MV-4-11 (cell line): Measurements from ENCODE around the gene ITGA11.

Experiments
- DNase-seq: peaks from one replicate; lab custom pipeline; 2025; lab: John Stamatoyannopoulos, UW

ITGA11 gene

GRCh38 chr15:68328964-68329363 lies 103.0 kb downstream of the ITGA11 start:
- no peak for DNase-seq

DNA sequence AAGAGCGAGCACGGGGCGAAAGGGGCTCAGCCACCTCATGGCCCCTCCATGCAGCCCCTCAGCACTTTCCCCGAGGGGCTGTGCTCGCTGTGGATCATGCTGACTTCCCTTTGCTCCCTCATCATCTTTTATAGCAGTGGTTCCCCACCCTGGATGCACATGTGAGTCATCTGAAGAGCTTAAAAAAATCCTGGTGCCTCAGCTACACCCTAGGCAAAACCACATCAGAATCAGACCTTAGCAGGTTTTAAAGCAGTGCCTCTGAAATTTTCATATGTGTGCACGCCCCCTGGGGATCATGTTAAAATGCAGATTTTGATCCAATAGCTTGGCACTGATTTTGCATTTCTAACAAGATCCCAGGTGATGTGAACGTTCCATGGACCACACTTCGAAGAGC lies 103.5 kb downstream of the ITGA11 start:
- no peak for DNase-seq

DNA sequence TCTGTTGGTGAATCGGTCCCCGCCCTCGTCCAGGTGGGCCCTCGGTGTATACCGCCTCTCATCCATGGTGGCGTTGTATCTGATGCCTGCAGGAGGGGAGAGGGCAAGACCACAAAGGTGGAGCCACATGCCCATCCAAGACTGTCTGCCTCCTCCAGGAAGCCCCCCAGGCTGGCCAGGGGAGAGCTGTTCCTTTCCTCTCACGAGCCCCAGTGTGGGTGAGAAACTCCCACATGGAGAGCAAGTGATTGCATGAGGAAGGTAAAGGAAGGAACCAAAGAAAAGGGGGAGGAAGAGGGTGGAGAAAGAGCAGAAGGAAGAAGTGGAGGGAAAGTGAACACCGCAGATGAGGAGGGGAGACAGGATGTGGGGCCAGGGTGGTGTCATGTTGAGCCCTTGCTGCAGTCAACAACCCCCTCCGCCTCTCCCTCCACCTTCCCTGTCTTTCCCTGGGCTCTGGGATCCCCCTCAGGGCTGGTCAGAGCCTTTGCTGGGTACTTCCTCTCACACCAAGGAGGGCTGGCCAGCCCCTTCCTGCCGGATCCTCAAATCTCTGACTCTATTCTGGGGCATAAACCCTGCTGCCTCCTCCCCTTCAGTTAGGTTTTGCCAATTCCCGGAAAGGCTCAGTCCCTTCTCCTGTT lies 105.1 kb downstream of the ITGA11 start:
- peak; percentile 53 for DNase-seq

DNA sequence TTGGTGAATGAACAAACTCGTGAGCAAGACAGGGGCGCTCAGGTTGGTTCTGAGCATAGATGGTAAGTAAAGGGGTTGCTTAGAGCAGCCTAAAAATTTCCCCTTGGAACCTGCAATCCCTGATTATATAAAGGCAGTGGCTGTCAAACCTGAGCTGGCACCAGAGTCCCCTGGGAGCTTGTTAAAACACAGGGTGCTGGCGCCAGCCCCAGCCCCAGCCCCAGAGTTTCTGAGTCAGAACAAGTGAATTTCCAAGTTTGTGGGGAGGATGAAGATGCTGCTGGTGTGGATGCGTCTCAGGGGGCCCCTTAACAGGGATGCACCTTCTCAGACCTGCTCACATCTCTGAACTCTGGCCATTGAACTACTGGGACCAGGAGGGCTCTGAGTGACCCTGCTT lies 106.2 kb downstream of the ITGA11 start:
- no peak for DNase-seq

DNA sequence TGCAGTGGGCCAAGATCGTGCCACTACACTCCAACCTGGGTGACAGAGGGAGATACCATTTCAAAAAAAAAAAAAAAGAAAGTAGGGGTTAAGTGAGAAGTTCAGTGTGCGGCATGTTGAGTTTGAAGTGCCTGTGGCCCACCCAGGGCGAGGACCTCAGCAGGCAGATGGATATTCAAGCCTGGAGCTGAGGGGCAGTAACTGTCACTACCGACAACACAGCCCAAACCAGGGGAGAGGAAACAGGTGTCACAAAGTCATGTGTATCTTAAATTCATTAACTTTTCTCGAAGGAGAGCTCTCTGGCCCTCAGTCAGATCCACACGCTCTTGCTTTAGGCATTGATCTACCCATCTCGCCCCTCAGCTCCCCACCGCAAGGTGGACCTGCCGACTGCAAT lies 109.2 kb downstream of the ITGA11 start:
- DNase-seq: no peak

DNA sequence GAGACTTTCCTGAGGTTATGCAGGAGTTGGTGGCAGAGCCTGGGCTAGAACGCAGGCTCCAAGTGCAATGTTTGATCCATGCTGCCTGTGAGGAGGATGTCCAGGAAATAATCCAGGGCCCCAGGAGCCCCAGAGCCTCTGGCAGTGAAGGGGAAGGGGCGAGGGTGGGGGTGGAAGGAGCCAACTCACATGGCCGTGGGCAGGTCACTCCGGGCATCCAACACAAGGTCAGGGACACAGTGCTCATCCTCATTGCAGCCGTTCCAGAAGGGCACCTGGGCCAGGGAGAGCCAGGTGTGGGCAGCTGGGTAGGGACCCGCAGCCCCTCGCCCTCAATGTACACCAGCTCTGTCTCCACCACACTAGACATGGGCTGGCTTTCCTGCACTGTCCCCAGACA lies 110.7 kb downstream of the ITGA11 start:
- DNase-seq: no peak

- DNase-seq: no peak
Observed at GRCh38 chr15:68319997-68320396, 112.0 kb downstream of the ITGA11 start.

- no peak for DNase-seq
Observed at GRCh38 chr15:68318931-68319909, 112.7 kb downstream of the ITGA11 start.

DNA sequence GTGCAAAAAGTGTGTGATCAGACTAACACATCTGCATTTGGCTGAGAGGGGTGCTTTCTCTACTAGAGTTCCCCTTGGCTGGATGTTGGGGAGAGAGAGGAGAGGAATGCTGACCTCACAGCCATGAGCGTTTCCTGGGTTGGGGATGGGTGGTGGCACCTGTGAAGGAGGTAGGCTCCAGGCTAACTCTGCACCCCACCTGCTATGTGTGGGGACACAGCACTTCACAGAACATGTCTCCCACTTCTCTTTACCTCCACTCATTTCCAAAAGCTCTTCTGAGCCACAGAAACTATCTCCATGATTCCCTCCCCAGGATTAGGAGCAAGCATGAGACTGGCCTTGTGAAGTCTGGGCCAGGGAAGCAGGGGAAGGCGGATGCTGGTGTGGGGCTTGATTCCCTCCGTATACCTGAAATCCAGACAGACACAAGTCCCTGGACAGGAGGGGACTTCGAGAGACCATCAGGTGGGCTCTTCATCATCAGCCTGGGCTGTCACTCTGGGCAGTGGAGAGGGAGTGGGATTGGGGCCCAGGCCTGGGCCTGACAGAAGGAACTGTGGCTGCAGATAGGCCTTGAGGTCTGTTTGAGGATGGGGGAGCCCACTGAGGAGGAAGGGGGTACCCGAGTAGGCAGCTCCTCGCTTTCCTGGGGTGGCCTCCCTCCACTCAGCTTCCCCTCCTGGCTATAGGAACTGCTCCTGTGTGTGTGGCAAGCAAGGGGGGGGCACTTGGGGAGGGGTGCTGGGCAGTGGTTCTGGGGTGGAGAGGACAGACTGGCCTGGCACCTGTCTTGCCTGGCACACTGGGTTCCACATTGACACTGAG lies 113.7 kb downstream of the ITGA11 start:
- no peak for DNase-seq

GRCh38 chr15:68317281-68318007 lies 114.5 kb downstream of the ITGA11 start:
- no peak for DNase-seq

DNA sequence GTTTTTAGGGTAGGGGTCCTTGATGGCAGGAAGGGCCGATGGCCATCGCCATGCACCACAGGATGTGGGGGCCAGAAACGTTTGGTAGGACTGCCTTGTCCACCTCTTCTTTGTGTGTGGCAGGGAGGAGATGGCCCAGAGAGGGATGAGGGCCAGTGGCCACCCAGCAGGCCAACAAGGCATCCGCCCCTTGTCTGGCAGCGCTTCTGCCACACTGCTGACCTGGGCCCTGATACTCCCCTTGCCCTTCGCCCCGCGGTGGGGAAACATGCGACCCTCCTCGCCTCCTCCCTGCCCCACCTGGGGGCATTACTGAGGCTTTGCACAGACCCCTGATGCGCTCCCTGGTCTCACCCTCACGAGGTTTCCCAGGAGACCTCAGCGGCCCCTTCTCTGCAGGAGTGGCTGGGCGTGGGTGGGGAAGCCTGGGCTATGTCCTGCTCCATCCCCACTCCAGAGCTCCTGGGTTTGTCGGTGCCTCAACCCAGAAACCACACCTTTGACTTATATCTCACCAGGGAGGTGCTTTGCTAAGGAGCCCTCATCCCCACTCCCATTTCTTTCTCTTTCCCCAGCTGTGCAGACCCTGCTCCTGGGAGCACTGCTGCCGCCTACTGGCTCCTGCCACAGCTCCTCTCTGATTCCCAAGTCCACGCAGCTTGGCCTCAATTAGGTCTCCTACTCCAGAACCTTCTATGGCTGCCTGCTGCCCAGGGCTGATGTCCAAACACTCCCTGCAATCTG lies 115.7 kb downstream of the ITGA11 start:
- DNase-seq: no peak

DNA sequence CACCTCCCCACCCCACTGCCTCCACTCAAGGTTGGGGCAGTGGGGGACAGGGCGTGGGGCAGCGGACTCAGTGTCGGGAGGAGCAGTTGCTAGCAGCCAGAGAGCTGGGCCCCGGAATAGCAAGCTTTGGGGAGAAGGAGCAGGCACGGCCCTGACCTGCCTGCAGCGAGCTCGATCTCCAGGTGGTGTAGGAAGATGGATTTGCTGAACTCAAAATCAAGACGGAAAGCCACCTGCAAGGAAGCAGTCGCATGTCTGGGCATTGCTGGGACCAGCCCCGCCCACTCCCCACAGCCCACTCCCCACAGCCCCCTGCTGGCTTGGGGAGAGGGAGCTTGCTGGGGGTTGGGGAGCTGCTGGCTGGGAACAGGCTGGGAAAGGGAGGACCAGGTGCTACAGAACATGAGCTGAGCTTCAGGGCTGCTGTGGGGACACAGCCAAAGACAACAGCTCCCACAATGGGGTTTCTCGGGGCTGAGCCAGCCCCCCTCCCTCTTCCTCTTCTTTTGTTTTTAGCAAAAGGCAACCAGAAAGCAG lies 116.4 kb downstream of the ITGA11 start:
- no peak for DNase-seq

GRCh38 chr15:68315035-68315434 lies 116.9 kb downstream of the ITGA11 start:
- DNase-seq: no peak

GRCh38 chr15:68314563-68314962 lies 117.4 kb downstream of the ITGA11 start:
- no peak for DNase-seq

DNA sequence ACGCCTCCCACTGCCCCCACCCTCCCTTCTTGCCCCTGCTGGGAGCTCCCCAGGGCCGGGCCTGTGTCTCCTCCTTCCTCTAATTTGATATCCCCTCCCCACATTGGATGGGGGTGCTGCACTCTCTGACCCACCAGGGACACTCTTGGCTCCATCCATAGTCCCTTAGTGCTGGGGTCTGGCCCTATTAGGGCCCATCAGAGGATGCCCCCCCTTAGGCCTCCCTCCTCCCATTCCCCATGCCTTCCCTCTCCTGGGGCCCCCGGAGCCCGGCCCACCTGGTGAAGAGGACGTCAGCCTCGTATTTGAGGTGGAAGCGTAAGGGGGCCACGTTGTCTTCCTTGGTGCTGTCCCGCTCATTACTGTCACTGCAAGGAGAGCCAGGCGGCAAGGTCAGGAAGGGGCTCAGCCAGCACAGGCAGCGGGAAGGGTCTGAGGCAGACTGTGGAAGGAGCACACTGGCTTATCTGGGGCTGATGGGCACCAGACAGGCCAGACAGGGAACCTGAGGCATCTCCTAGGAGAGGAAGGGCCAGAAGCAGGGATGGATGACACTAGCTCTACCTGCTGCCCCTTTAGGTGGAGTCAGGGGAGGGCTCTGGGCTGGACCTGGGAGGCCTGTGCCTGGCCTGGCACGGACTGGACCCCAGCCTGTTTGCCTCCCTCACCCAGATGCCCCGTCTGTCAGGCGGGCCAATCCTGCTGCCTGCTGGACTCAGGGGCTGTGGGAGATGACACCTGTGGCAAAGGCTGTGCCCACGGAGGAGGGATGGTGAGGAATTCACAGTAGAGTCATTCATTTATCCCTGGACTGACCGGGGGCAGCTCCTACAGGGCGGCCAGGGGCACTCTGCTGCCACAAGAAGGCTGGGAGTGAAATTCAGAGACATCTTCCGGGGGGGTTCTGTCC lies 118.2 kb downstream of the ITGA11 start:
- DNase-seq: no peak

- DNase-seq: no peak
Observed at GRCh38 chr15:68312701-68313204, 119.2 kb downstream of the ITGA11 start.

- no peak for DNase-seq
Observed at GRCh38 chr15:68311859-68312557, 120.0 kb downstream of the ITGA11 start.

- no peak for DNase-seq
Observed at GRCh38 chr15:68311464-68311835, 120.5 kb downstream of the ITGA11 start.
